ENCODE results near the gene RBBP4.

- TF ChIP-seq EZH2 (IDR thresholded peaks at IDR 0.05; ENCODE audit: borderline replicate concordance, insufficient read depth, low read depth, low read length, poor library complexity, severe bottlenecking) (no peak), CTCF (IDR thresholded peaks at IDR 0.05) (no peak)
These were observed 65.5 kb downstream of the RBBP4 start for GRCh38 chr1:32716312-32717148.

All from B cell (primary cell).